Left hindlimb (tissue), 1 donor: ENCODE measurements around the gene NAIP.
"Not testable (repeated sequence)": the region's sequence is repeated elsewhere in the genome, so short reads cannot be mapped to it uniquely, and the experiment has no call there.

Experiments used
- DNase-seq: peaks from one replicate; pipeline ENCODE4 v3.0.0-alpha.2; 2018

The NAIP gene, protein sequence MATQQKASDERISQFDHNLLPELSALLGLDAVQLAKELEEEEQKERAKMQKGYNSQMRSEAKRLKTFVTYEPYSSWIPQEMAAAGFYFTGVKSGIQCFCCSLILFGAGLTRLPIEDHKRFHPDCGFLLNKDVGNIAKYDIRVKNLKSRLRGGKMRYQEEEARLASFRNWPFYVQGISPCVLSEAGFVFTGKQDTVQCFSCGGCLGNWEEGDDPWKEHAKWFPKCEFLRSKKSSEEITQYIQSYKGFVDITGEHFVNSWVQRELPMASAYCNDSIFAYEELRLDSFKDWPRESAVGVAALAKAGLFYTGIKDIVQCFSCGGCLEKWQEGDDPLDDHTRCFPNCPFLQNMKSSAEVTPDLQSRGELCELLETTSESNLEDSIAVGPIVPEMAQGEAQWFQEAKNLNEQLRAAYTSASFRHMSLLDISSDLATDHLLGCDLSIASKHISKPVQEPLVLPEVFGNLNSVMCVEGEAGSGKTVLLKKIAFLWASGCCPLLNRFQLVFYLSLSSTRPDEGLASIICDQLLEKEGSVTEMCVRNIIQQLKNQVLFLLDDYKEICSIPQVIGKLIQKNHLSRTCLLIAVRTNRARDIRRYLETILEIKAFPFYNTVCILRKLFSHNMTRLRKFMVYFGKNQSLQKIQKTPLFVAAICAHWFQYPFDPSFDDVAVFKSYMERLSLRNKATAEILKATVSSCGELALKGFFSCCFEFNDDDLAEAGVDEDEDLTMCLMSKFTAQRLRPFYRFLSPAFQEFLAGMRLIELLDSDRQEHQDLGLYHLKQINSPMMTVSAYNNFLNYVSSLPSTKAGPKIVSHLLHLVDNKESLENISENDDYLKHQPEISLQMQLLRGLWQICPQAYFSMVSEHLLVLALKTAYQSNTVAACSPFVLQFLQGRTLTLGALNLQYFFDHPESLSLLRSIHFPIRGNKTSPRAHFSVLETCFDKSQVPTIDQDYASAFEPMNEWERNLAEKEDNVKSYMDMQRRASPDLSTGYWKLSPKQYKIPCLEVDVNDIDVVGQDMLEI (N-terminal part only)

DNA sequence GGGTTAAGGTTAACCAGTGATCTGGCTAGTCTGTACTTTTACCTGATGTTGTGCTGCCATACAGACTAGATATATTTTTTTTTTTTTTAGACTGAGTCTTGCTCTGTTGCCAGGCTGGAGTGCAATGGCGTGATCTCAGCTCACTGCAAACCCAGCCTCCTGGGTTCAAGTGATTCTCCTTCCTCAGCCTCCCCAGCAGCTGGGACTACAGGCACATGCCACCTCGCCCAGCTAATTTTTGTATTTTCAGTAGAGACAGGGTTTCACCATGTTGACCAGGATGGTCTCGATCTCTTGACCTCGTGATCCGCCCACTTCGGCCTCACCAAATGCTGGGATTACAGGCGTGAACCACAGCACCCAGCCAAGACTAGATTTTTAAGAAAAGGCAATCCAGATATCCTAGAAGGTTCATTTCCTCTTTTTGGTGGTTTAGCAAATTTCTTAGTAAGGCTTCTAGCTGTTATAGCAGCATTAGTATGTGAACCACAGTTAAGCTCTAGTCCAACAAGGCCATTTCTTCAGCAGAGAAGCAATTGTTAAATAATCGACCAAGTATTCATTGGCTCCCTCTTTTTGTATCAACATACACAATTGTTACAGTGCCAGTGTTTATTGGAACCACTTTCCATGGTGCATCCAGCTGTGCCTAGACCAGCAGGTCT lies at the start of gene NAIP:
Gene NAIP (minus strand): TSS at position 51 of the 665 bp plus-strand sequence. CDS start 12,424 bp downstream, outside the sequence.
- not testable (repeated sequence) for DNase-seq

DNA sequence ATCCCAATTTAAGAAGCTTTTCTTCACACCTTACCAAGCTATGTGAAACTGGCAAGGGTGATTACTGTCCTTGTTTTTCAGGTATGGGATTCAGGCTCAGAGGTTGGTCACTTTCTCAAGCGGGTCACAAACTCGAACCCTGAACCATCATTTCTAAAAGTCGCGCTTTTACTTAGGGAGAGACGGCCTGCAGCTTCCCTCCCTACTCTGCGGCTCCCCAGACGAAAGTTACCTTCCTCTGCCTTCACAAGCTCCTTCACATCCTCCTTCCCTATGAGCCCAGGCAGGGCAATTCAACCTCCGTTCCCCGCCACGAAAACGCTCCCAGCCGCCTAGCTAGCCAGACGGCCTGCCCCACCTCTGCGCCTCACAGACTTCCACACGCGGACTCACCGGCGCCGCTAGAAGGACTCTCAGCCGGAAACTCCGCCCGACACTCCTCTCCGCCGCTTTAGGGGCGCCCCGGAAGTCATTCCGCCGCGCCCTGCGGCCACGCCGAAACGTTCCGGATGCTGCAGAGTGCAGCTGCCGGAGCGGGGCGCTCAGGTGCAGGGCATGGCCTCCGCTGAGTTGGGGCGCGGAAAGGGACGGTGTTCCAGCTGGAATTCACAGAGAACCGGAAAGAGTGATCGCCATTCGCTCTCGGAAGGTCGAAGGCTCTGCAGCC lies 42.3 kb upstream of the NAIP start, which contains the start of gene GTF2H2:
Gene GTF2H2 (minus strand): TSS at position 415 of the 667 bp plus-strand sequence. CDS start 4,913 bp downstream, outside the sequence.
- DNase-seq: not testable (repeated sequence)

DNA sequence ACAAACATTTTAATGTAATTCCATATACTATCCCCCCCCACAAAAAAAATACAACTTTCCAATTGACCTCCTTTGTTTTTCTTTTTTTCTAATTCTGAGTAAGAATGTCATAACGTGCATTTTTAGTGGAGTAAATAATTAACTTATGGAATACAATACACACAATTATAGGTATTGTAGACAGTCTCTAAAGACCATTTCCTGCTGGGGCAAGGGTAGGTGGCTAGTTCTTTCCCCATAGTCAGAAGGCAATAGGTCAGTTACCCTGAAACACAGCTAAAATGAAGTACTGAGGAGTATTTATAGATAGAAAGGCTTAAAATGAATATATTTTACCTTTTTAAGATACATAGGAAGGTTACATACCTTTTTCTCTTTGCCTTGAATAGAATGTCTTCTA lies 36.2 kb upstream of the NAIP start:
- not testable (repeated sequence) for DNase-seq

DNA sequence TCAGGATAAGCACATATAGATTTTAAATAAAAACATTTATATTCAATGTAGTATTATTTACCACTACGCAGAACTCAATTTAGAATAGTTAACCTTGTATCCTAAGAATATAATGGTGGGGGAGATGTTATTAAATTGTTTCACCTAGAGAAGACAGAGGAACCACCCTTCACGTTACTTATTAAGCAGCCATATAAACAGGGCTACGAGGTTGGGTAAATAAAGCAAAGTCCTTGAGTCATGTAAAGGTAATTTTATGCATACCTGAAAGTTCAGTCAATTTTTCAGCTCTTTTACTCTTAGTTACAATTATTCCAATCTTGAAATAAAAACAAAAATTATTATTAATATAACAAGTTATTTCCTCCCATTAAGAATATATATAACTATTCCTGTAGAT lies 34.3 kb upstream of the NAIP start:
- not testable (repeated sequence) for DNase-seq

DNA sequence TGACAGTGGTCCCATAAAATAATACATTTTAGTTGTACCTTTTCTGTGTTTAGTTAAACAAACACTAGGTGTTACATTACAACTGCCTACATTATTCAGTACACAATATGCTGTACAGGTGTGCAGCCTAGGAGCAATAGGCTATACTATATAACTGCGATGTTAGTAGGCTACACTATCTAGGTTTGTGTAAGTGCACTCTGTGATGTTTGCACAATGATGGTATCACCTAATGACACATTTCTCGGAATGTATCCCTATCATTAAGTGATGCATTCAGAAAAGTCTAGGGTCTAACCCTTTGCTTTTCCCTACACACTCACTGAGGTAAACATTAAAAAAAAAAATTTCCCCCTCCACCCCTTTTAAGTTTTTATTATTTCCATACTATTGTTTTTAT lies 19.7 kb upstream of the NAIP start:
- DNase-seq: not testable (repeated sequence)

DNA sequence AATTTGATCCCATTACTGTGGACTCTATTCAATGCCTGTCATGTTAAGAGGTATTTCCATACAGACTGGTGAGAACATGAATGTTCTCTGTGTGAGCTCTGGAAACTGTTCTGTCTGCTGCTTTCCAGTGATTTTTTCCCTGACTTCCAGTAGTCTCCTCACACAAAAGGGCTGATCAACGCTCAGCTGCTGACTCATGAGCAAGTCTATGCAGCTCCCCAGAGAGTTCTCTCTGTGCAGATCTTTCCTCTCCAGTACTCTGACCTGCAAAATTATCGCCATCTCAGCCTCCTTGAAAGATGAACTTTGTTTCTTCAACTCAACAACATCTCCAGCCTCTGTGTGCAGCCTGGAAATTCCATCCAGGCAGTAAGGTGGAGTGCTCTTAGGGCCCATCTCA lies 19.0 kb upstream of the NAIP start:
- not testable (repeated sequence) for DNase-seq

DNA sequence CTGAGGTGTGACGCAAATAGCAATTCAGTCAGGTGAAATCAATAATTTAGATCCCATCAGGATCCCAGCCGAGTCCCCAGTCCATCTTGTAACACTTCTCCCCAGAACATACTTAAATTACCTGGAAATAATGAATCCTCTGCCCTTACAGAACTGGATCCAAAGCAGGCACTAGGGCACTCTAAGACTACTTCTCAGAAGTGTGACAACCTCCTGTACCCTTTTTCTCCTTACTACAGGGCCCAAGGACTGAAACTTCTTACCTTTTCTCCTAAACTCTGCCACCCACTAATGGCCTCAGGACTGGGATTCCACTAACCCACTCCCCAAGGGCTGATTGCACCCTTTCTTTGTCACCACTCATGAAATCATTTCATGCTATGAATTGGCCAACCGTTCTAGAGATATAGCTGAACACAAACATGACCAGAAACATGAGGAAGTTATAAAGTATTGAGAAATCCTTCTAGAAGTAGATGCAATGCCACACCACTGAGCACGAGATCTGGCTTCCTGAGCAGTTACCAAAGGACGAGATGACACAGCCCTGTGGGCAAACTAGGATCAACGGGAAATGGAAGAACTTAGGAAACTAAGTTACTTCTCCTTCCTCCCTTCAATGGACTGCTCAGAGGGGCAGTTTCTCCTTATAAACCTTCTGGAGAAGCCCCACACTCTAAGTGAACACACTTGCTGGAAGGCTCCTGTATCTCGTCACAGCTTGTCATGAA lies 6.1 kb upstream of the NAIP start:
- not testable (repeated sequence) for DNase-seq

DNA sequence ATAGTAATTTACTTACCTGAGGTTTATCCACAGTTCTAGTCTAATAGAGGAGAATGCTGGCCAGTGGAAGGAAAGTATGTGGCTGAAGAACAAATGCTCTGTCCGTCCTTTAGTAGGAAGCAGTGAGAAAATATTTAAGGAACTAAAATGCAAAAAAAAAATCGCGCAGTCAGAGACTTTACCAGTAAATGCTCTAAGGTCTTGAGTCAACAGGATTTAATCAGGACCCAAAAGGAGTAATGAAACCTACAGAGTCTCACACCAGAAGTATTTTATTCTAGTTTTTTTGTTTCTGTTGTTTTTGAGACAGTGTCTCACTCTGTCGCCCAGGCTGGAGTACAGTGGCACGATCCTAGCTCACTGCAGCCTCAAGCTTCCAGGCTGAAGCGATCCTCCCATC lies 4.5 kb downstream of the NAIP start:
- DNase-seq: not testable (repeated sequence)

DNA sequence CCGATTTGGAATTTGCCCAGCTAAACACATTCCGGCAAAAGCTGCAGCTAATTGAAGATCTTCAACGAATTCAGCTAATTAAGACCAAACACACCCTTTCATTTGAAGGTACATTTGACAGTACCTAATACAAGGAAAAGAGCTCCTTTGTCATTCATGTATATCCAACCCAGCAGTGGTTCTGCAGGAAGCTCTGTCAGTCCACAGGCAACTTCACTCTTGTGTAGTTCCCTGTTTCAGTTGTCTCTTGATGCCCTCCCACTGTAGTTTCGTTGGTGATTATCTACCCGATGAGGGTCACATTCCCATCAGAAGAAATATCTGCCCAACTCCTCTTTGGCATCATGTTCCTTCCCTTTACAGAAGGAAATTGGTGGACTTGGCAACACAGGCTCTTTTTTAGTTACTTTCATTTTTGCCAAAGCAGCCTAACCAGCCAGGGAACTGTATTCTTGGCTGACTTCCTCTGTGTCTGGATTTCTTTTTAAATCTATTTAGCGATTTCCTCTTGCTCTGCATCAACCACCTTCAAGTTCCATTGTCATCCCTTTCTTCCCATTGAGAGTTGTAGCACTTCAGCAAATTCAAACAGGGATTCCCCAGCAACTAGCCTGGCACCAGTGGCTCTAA lies 6.6 kb downstream of the NAIP start:
- not testable (repeated sequence) for DNase-seq

DNA sequence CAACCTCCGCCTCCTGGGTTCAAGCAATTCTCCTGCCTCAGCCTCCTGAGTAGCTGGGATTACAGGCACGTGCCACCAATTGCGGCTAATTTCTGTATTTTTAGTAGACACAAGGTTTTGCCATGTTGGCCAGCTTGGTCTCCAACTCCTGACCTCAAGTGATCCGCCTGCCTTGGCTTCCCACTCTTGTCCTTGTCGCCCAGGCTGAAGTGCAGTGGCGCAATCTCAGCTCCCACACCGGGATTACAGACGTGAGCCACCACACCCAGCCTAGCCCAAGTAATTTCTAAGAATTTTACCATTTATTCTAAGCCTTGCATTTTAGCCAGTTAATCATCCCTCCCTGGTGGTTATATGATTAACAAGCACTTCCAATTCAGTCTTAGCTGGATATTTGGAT lies 11.0 kb downstream of the NAIP start:
- DNase-seq: no peak

DNA sequence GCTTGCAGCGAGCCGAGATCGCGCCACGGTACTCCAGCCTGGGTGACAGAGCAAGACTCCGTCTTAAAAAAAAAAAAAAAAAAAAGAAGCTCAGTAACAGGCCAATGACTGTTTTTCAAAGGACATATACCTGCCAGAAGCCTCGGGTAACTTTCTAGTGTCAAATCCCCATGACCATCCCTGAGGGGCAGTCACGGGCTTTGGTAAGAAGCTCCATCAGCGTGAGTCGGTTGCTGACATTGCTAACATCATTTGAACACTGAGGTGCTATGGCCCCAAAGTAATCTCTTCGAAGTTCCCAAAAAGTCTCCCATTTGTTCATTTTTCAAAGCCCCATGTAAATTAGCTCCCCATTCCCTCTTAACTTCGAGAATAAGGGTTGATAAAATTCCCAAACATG lies 11.6 kb downstream of the NAIP start:
- no peak for DNase-seq

DNA sequence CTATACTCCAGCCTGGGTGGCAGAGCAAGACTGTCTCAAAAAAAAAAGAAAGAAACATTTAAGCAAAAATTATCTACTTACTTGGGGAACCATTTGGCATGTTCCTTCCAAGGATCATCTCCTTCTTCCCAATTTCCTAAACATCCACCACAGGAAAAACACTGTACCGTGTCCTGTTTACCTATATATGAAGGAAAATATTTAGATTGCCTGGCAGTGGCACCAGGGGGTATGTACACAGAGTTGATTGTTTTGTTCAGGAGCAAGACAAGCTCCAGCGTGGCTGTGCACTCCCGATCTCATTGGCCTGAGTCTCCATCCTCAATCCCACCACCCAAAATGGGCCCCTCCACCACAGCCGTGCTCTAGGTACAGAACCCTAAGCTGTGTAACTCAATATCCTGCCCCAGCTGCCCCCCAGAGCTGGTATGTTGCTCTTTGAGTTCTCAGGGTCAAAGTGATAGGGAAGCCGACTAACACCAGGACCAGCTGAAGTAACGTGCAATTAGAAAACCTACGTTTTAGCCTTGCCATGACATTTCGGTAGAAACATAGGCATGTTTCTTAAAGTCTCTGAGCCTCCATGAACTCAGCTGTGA lies 13.8 kb downstream of the NAIP start:
- no peak for DNase-seq

DNA sequence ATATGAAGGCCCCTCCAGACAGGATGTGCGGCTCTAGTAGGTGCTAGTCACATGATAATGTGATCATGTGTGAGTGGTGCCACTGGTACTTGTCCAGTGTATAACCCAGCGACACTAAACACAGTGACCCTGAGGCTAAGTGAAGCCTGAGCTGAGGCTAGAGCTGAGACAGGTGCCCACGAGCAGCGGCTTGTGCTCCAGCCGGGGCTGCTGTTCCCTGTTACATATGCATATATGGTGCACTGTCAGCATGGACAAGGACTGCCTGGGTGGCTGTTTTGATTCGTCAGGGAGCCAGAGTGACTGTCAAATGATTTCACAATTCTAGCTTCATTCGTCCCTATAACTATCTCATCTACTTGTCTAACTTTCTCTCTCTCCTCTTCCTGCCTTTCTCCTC lies 18.2 kb downstream of the NAIP start:
- DNase-seq: not testable (repeated sequence)

DNA sequence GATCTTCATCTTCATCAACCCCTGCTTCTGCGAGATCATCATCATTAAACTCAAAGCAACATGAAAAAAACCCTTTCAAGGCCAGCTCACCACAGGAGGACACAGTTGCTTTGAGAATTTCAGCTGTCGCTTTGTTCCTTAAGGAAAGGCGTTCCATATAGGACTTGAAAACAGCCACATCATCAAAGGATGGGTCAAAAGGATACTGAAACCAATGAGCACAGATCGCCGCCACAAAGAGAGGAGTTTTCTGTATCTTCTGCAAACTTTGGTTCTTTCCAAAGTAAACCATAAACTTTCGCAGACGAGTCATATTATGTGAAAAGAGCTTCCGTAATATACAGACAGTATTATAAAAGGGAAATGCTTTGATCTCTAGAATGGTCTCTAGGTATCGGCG lies 40.3 kb downstream of the NAIP start:
- DNase-seq: not testable (repeated sequence)

DNA sequence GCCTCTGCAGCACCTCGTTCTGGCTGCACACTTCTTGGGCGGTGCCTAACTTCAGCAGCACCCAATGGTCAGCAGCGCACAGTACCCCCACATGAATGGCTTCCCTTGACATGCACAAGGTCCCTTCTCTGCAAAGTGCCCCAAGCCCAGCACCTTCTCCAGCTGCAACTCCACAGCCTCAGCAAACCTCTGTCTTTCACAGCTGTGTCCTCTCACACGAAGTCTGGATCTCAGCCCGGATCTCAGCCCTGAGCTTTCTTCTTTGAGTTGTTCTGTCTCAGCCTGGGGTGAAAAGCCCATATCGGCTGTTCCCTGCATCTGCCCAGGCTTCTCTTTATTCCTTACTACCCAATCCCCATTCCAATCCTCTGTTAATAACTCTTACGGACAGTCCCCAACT lies 57.9 kb downstream of the NAIP start:
- DNase-seq: not testable (repeated sequence)

DNA sequence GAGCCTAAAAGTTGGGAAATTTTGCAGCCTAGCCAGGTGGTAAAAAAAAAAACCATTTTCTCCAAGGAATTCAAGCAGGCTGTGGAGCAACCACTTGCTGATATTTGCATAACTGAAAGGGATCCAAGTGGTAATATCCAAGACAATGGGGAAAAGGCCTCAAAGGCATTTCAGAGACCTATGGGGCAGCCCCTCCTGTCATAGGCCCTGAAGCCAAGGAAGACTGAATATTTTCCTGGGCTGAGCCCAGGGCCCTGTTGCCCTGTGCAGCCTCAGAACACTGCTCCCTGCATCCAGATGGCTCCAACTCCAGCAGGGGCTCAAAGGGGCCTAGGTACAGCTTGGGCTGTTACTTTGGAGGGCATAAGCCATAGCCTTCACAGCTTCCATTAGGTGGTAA lies 60.6 kb downstream of the NAIP start:
- DNase-seq: not testable (repeated sequence)

DNA sequence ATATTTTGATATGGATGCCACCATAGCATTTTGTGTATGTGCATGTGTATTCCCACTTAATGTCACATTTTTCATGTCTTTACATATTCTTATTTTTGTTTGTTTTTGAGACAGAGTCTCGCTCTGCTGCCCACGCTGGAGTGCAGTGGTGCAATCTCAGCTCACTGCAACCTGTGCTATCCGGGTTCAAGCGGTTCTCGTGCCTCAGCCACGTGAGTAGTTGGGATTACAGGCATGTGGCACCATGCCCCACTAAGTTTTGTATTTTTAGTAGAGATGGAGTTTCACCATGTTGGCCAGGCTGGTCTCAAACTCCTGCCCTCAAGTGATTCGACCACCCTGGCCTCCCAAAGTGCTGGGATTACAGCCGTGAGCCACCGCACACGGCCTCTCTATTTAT lies 72.1 kb downstream of the NAIP start:
- DNase-seq: not testable (repeated sequence)

DNA sequence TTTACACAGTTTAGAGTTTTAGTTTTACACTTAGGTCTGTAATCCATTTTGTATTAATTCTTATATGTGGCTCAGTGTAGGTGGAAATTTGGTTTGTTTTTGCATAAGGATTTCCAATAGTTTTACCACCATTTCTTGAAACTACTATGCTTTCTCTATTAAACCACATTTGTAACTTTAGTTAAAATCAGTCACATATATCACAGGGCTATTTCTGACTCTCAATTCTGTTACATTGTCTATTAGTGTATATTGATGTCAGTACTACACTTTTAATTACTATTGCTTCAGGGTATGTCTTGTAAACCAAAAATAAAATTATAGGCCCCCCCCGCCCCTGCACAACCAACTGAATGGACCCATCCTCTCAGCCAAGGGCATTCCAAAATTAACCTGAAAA lies 92.6 kb downstream of the NAIP start:
- not testable (repeated sequence) for DNase-seq

DNA sequence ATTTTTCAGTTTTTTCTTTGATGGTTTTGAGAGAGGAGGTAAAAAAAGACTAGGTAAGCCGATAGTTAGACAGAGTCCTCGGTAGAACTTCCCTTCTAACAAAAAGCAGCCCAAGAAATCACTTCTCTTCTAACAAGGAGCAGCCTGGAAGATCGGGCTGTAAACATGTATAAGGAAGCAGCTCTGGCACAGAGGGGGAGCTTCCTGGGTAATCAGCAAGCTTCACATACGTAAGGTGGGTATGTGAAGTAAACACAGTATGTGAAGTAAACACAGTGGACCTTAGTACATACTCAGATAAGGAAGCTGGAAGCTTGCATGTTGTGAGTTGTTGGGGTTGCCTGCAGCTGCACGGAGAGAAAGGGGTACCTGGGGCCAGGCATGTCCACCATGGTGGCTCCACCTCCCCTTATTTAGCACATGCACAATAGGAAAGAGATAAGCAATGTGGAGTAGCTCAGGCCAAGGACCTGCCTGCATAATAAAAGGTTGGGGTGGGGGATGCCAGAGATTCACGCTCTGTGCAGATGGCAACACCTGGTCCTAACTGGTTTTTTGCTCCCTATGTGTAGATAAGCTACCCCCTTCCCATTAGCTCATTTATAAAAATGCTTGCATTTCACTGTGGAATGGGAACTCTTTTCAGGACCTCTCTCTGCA lies 93.3 kb downstream of the NAIP start:
- not testable (repeated sequence) for DNase-seq

DNA sequence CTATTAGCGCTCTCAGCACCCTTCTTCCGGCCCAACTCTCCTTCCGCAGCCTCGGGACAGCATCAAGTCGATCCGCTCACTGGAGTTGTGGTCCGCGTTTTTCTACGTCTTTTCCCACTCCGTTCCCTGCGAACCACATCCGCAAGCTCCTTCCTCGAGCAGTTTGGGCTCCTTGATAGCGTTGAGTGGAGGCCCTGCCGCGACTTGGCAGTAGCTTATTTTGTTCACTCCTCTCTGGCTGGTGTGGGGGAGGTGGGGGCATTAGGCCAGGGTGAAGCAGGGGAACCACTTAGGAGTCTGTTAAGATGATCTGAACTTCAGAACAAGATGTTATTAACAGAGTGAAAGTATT lies 100.0 kb downstream of the NAIP start:
- not testable (repeated sequence) for DNase-seq
